MM.1S (cell line): Measurements from ENCODE around the gene FGD6.

ENCODE experiments used
- DNase-seq: peaks from one replicate; pipeline ENCODE4 v3.0.0-alpha.2; 2015
- H2AFZ ChIP-seq: fragments of 300-600 bp; sonication (generic); 2 replicates; pipeline ENCODE4 v1.6.0; 2016; ENCODE audit warnings: antibody characterized with exemption, low read length
- H3F3A ChIP-seq: fragments of 300-600 bp; sonication (generic); 2 replicates; pipeline ENCODE4 v1.6.1; 2016; ENCODE audit warnings: mild to moderate bottlenecking, antibody characterized with exemption, low read length, moderate library complexity, mixed read lengths; ENCODE audit not compliant: insufficient read depth
- H3K27ac ChIP-seq: fragments of 300-600 bp; sonication (generic); 2 replicates; pipeline ENCODE4 v1.5.1; 2016; ENCODE audit warnings: mild to moderate bottlenecking, low read length
- H3K27me3 ChIP-seq: fragments of 300-600 bp; sonication (generic); replicated peaks from 2 replicates; pipeline ENCODE4 v1.6.0; 2016; ENCODE audit warnings: low read length; ENCODE audit not compliant: insufficient read depth
- H3K36me3 ChIP-seq: fragments of 300-600 bp; sonication (generic); replicated peaks from 2 replicates; pipeline ENCODE4 v1.6.1; 2016; ENCODE audit warnings: mild to moderate bottlenecking, low read length, mixed read lengths; ENCODE audit not compliant: insufficient read depth
- H3K4me1 ChIP-seq: fragments of 300-600 bp; sonication (generic); 2 replicates; pipeline ENCODE4 v1.6.1; 2016; ENCODE audit warnings: low read length, mixed read lengths
- H3K4me2 ChIP-seq: fragments of 300-600 bp; sonication (generic); 2 replicates; pipeline ENCODE4 v1.6.0; 2016; ENCODE audit warnings: low read depth, low read length
- H3K4me3 ChIP-seq: fragments of 300-600 bp; sonication (generic); 2 replicates; pipeline ENCODE4 v1.5.1; 2016; ENCODE audit warnings: low read length, mixed read lengths
- H3K79me2 ChIP-seq: fragments of 300-600 bp; sonication (generic); 2 replicates; pipeline ENCODE4 v1.6.1; 2016; ENCODE audit warnings: mixed run types, low read length, mixed read lengths
- H3K9ac ChIP-seq: fragments of 300-600 bp; sonication (generic); 2 replicates; pipeline ENCODE4 v1.6.1; 2016; ENCODE audit warnings: low read length, mixed read lengths
- H3K9me2 ChIP-seq: fragments of 300-600 bp; sonication (generic); replicated peaks from 2 replicates; pipeline ENCODE4 v1.6.1; 2016; ENCODE audit warnings: mild to moderate bottlenecking, low read length, mixed read lengths; ENCODE audit not compliant: insufficient read depth
- H3K9me3 ChIP-seq: fragments of 300-600 bp; sonication (generic); replicated peaks from 2 replicates; pipeline ENCODE4 v1.6.1; 2016; ENCODE audit warnings: mild to moderate bottlenecking, low read length, mixed read lengths; ENCODE audit not compliant: insufficient read depth
- H4K20me1 ChIP-seq: fragments of 300-600 bp; sonication (generic); 2 replicates; pipeline ENCODE4 v1.6.1; 2016; ENCODE audit warnings: mild to moderate bottlenecking, low read length, moderate library complexity, mixed read lengths; ENCODE audit not compliant: insufficient read depth
- CTCF ChIP-seq: fragments of 300-600 bp; sonication (generic); IDR thresholded peaks from 2 replicates; pipeline ENCODE4 v1.5.1; 2016; ENCODE audit warnings: antibody characterized with exemption, low read length, mixed read lengths
- EZH2 ChIP-seq: fragments of 300-600 bp; sonication (generic); optimal IDR thresholded peaks from 2 replicates; pipeline ENCODE3; 2017; ENCODE audit warnings: low read depth, mild to moderate bottlenecking, antibody characterized with exemption, low read length, mixed read lengths
- EZH2phosphoT487 ChIP-seq: fragments of 300-600 bp; sonication (generic); IDR thresholded peaks from 2 replicates; pipeline ENCODE4 v1.6.1; 2018; ENCODE audit warnings: antibody characterized with exemption, low read length

Gene FGD6

GRCh38 chr12:95205685-95206084 is 11.6 kb downstream of the FGD6 start:
- Histone ChIP-seq H3K9ac (no peak overlapping the region), H3K27ac (no peak overlapping the region), H2AFZ (no peak overlapping the region), H3F3A (no peaks in the 10 kb centered on the region), H3K36me3 (no peaks in the 10 kb centered on the region), H3K4me2 (no peak overlapping the region; the same call in 1 of the 2 replicates), H3K4me1 (0 out of 2 replicates have a peak, but pooled peaks cover 3% of the 10 kb centered on the region), H3K27me3 (no peaks in the 10 kb centered on the region), H3K79me2 (no peaks in the 10 kb centered on the region), H4K20me1 (no peaks in the 10 kb centered on the region), H3K9me3 (no peaks in the 10 kb centered on the region), H3K9me2 (no peaks in the 10 kb centered on the region), H3K4me3 (no peak overlapping the region)
- DNase-seq: peak; percentile 12
- TF ChIP-seq EZH2 (no peak), CTCF (no peak)

- Histone ChIP-seq H3K4me2 (no peak overlapping the region), H3K9me2 (no peaks in the 10 kb centered on the region), H3K4me1 (0 out of 2 replicates have a peak, but pooled peaks cover 3% of the 10 kb centered on the region), H3K27me3 (no peaks in the 10 kb centered on the region), H4K20me1 (no peaks in the 10 kb centered on the region), H3K27ac (no peak overlapping the region), H2AFZ (no peak overlapping the region), H3F3A (no peaks in the 10 kb centered on the region), H3K79me2 (no peaks in the 10 kb centered on the region), H3K36me3 (no peaks in the 10 kb centered on the region), H3K9ac (no peak overlapping the region), H3K4me3 (no peak overlapping the region), H3K9me3 (no peaks in the 10 kb centered on the region)
- TF ChIP-seq EZH2phosphoT487 (no peak), CTCF (no peak), EZH2 (no peak)
- no peak for DNase-seq
These were observed 12.1 kb downstream of the FGD6 start for GRCh38 chr12:95205016-95205624.

GRCh38 chr12:95204141-95204866 is 13.0 kb downstream of the FGD6 start:
- Histone ChIP-seq H3K9me2 (no peaks in the 10 kb centered on the region), H3K4me2 (no peak overlapping the region), H3K79me2 (no peaks in the 10 kb centered on the region), H3K4me3 (no peak overlapping the region), H3K27ac (no peak overlapping the region), H3K9ac (no peak overlapping the region), H3F3A (no peaks in the 10 kb centered on the region), H4K20me1 (no peaks in the 10 kb centered on the region), H2AFZ (no peak overlapping the region), H3K27me3 (no peaks in the 10 kb centered on the region), H3K4me1 (0 out of 2 replicates have a peak, but pooled peaks cover 3% of the 10 kb centered on the region), H3K36me3 (no peaks in the 10 kb centered on the region), H3K9me3 (no peaks in the 10 kb centered on the region)
- TF ChIP-seq EZH2phosphoT487 (no peak), CTCF (no peak), EZH2 (no peak)
- no peak for DNase-seq
